Psoas muscle (tissue), 8 donors: ENCODE results near the gene WWTR1. TPM values are rescaled to one million over a fixed set of nuclear protein-coding genes. Genes with fewer than 3 reads are reported as not detected.

Experiments
- ATAC-seq, 4 donors: fragments of 200-7000 bp; cut with Tn5 transposase; one replicate each; pipeline ENCODE4 v1.9.1; 2020; ENCODE audit warnings: moderate library complexity in 3 of 4, mild to moderate bottlenecking in 2 of 4
- DNase-seq, 2 donors: peaks; one replicate each; pipeline ENCODE4 v3.0.0-alpha.2; 2020
- H3K27ac ChIP-seq: fragments of 200-600 bp; one replicate; pipeline ENCODE4 v1.8.0; 2022
- H3K27me3 ChIP-seq, 3 donors: fragments of 200-600 bp in 1 of 3; one replicate each; pipeline versions ENCODE4 v1.6.1 to v1.8.0; 2013 to 2022; ENCODE audit warnings: low read length in 2 of 3, mild to moderate bottlenecking in 2 of 3, moderate library complexity in 1 of 3; ENCODE audit not compliant: insufficient read depth in 3 of 3
- H3K36me3 ChIP-seq, 2 donors: fragments of 200-600 bp in 1 of 2; one replicate each; pipeline versions ENCODE4 v1.6.1 to v1.8.0; 2013 to 2022; ENCODE audit warnings: low read depth in 1 of 2, mild to moderate bottlenecking in 1 of 2, moderate library complexity in 1 of 2; ENCODE audit not compliant: insufficient read depth in 1 of 2
- H3K4me1 ChIP-seq: fragments of 200-600 bp; one replicate; pipeline ENCODE4 v1.8.0; 2022
- H3K4me3 ChIP-seq: fragments of 200-600 bp; one replicate; pipeline ENCODE4 v1.8.0; 2022; ENCODE audit warnings: mild to moderate bottlenecking
- H3K9me3 ChIP-seq: fragments of 200-600 bp; one replicate; pipeline ENCODE4 v1.8.0; 2022
- WGBS, 3 donors: extraction: QIAGEN DNeasy Blood & Tissue Kit; methylation state at CpG; one replicate each; pipeline versions ENCODE4 v1.1.6 to v1.1.7; 2013; 5-methylcytosine and 5-hydroxymethylcytosine counted together
- intact Hi-C, 2 donors: fragments of 100-400 bp; cut with DNase I; formaldehyde crosslinking; loops; one replicate each; pipeline versions ENCODE4 v1.11.0 to v1.14.2; 2022
- polyA plus RNA-seq, 3 donors: library from polyadenylated mRNA; stranded (reverse); fragments of 200-250 nt; gene quantifications; one replicate each; pipeline ENCODE4 v1.2.3, GENCODE V29; 2013
- total RNA-seq, 4 donors: library from RNA; stranded (reverse); fragmentation: NEBNext Ultra II Directional in 2 of 4; extraction: Animal tissue kit (Norgen Biotek cat#: 25700) in 2 of 4; gene quantifications; one replicate each; pipeline versions ENCODE4 v1.2.1 to v1.2.4, GENCODE V29; 2021 to 2023
- TF ChIP-seq, protein P1 (sequence below): fragments of 200-600 bp; IDR thresholded peaks from one replicate; pipeline ENCODE4 v1.8.0; 2022; ENCODE audit warnings: antibody characterized with exemption
- donor health status: healthy with polysubstance abuse.
- donor health status: DM: no; HTN: no; CAD: no; lungs with moderate emphysema.
- donor health status: Bipolar disorder and iron deficiency.
- donor health status: healthy.
- donor health status: DM: yes; HTN: yes; CAD: no.
- donor health status: DM: no; HTN: no; CAD: no.
- donor health status: DM: no; HTN: no; CAD: no.
- donor health status: DM: yes; HTN: yes; CAD: no.

WWTR1 gene
- total and polyA plus RNA-seq, 7 donors, result 6.7 to 53.5 (median 24.7) TPM

DNA sequence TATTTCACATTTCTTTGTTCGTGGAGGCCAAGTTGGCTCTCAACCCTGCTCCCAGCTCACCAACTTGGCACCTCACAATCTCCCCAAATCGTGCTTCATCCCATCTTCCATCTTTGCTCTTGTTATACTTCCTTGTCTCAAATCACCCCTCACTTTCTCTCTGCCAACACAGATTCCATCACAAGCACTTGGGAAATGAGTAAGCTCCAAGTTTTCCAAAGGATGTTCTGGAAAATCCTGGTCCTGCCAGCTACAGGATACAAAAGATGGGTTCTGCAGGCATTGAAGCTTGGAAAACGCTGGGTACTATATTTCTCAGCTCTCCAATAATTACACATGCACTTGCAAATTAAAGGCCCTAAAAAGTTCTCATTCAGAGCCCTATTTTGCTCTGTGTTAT, 187.4 kb downstream of the WWTR1 start:
- no peaks in the 10 kb centered on the region for H3K36me3 ChIP-seq
- no peak overlapping the region for H3K27ac ChIP-seq
- 49 to 71% (median 51%) methylated on average over 3 of the region's 3 CpGs for WGBS, 3 donors
- no peaks in the 10 kb centered on the region for H3K9me3 ChIP-seq
- ATAC-seq (no peak), DNase-seq (no peak)
- intact Hi-C loops, result loop anchor here in 1 of 2 donors (10.0 kb wide), 2 partner anchors 176 to 516 kb away; no protein-coding TSS in a partner anchor
- no peak overlapping the region for H3K4me3 ChIP-seq
- H3K4me1 ChIP-seq, result peaks cover 30% of the 10 kb centered on the region
- no peaks in the 10 kb centered on the region for H3K27me3 ChIP-seq
- TF ChIP-seq, protein P1, sequence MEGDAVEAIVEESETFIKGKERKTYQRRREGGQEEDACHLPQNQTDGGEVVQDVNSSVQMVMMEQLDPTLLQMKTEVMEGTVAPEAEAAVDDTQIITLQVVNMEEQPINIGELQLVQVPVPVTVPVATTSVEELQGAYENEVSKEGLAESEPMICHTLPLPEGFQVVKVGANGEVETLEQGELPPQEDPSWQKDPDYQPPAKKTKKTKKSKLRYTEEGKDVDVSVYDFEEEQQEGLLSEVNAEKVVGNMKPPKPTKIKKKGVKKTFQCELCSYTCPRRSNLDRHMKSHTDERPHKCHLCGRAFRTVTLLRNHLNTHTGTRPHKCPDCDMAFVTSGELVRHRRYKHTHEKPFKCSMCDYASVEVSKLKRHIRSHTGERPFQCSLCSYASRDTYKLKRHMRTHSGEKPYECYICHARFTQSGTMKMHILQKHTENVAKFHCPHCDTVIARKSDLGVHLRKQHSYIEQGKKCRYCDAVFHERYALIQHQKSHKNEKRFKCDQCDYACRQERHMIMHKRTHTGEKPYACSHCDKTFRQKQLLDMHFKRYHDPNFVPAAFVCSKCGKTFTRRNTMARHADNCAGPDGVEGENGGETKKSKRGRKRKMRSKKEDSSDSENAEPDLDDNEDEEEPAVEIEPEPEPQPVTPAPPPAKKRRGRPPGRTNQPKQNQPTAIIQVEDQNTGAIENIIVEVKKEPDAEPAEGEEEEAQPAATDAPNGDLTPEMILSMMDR, result no peak

DNA sequence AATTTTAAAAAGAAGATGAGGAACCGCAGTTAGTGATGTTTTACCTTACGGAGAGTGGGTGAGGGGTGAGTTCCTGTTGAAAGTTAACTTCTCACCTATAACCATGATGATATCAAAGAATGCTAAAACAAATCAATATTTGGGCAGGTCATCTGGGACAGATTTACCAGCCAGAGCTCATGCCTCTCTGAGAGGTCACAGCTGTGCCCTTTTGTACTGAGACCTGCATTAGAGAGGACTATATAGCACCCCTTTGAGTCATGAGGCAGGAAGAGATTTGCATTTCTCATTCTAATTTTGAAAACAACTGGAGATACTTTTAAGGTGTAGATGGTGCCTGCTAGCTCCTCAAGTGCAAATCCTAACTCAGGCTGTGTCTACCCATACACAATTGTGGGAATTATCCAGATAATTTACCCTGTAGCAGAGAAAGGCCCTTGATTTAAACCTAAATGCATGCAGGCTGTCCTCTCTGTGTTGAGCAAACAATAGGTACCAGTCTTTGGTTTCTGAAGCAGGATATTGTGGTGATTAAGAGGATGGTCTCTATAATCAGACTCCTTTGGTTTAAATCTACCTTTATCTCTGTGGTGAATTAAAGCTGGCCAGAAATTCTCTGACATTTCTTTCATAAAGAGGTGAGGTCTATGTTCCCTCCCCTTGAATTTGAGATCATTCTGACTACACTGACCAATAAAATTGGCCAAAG, 189.2 kb downstream of the WWTR1 start:
- no peaks in the 10 kb centered on the region for H3K9me3 ChIP-seq
- 93 to 97% (median 95%) methylated on average over 2 of the region's 2 CpGs for WGBS, 3 donors
- H3K4me1 ChIP-seq, result peaks cover 17% of the 10 kb centered on the region
- H3K36me3 ChIP-seq, result no peaks in the 10 kb centered on the region
- no peak overlapping the region for H3K27ac ChIP-seq
- no peak overlapping the region for H3K4me3 ChIP-seq
- no peaks in the 10 kb centered on the region for H3K27me3 ChIP-seq
- intact Hi-C loops, result no loop called here
- ATAC-seq (no peak), DNase-seq (no peak)
- TF ChIP-seq, protein P1, result no peak

Other genes with a start within 250 kb of the WWTR1 start
- gene TM4SF4, start 183.3 kb downstream of the WWTR1 start, total RNA-seq, result under 1 TPM in 1 of 4 donors, not detected in 3; 0.13 TPM
- under 1 TPM in 2 of 3 donors, not detected in 1; 0.07 to 0.66 TPM for gene TM4SF4, start 183.3 kb downstream of the WWTR1 start, polyA plus RNA-seq
- gene COMMD2, start 94.5 kb upstream of the WWTR1 start, total RNA-seq, result 10 to 100 TPM; 11.6 to 22.8 (median 15.1) TPM
- 10 to 100 TPM in 2 of 3 donors, 1 to 10 TPM in 1; 7.7 to 19.1 (median 11.1) TPM for gene COMMD2, start 94.5 kb upstream of the WWTR1 start, polyA plus RNA-seq
- gene ANKUB1, start 134.5 kb upstream of the WWTR1 start, total RNA-seq, result not detected
- 1 to 10 TPM in 1 of 3 donors, not detected in 2; 2.9 TPM for gene ANKUB1, start 134.5 kb upstream of the WWTR1 start, polyA plus RNA-seq
- gene RNF13, start 155.2 kb upstream of the WWTR1 start, total RNA-seq, result 10 to 100 TPM; 39.8 to 51.0 (median 43.9) TPM
- gene RNF13, start 155.2 kb upstream of the WWTR1 start, polyA plus RNA-seq, result 10 to 100 TPM; 21.7 to 44.0 (median 32.9) TPM